Ovary (tissue), 9 donors: ENCODE measurements around the gene PFN2. TPM values are rescaled to one million over a fixed set of nuclear protein-coding genes. Genes with fewer than 3 reads are reported as not detected.

Source experiments
- DNase-seq, 5 donors: peaks; one replicate each; pipeline ENCODE4 v3.0.0-alpha.2; 2019 to 2020
- H3K27ac ChIP-seq, 2 donors: fragments of 200-600 bp; one replicate each; pipeline versions ENCODE4 v1.5.1 to v1.8.0; 2019 to 2022
- H3K27me3 ChIP-seq: fragments of 200-600 bp; one replicate; pipeline ENCODE4 v1.8.0; 2022
- H3K36me3 ChIP-seq: fragments of 200-600 bp; sonication (generic); one replicate; pipeline ENCODE4 v1.5.1; 2019
- H3K4me1 ChIP-seq: one replicate; pipeline ENCODE4 v1.8.1; 2013; ENCODE audit warnings: mild to moderate bottlenecking, moderate library complexity; ENCODE audit not compliant: insufficient read depth
- H3K4me3 ChIP-seq: fragments of 200-600 bp; sonication (generic); one replicate; pipeline ENCODE4 v1.5.1; 2017
- H3K9me3 ChIP-seq, 2 donors: fragments of 200-600 bp in 1 of 2; sonication (generic) in 1 of 2; one replicate each; pipeline versions ENCODE4 v1.5.1 to v1.8.1; 2013 to 2019; ENCODE audit warnings: mild to moderate bottlenecking in 1 of 2, moderate library complexity in 1 of 2
- EP300 ChIP-seq: sonication (generic); formaldehyde crosslinking; IDR thresholded peaks from one replicate; pipeline ENCODE4 v1.6.1; 2017; ENCODE audit warnings: antibody characterized with exemption
- POLR2A ChIP-seq: fragments of 450-650 bp; IDR thresholded peaks from one replicate; pipeline ENCODE4 v1.6.1; 2017; ENCODE audit warnings: antibody characterized with exemption, mild to moderate bottlenecking, moderate library complexity
- WGBS, 3 donors: extraction: QIAGEN DNeasy Blood & Tissue Kit in 1 of 3; methylation state at CpG; one replicate each; pipeline versions ENCODE4 v1.1.5 to v1.1.7; 2013 to 2017; 5-methylcytosine and 5-hydroxymethylcytosine counted together
- intact Hi-C, 4 donors: fragments of 100-400 bp; cut with DNase I; formaldehyde crosslinking; loops; one replicate each; pipeline versions ENCODE4 v1.11.0 to v1.15.1; 2022 to 2023
- polyA plus RNA-seq, 2 donors: library from polyadenylated mRNA; stranded (reverse); fragments of 200-250 nt in 1 of 2; fragments of 350-450 nt in 1 of 2; fragmentation: Illumina TruSeq in 1 of 2; extraction: RNeasy Lipid Tissue Mini Kit (QIAGEN cat#74804) in 1 of 2; gene quantifications; one replicate each; pipeline ENCODE4 v1.2.3, GENCODE V29; 2013 to 2014
- total RNA-seq, 7 donors: library from RNA; depleted of rRNA in 2 of 7; stranded (reverse); fragments of >200 nt in 2 of 7; fragmentation: NEBNext Ultra II Directional in 3 of 7; extraction: Animal tissue kit (Norgen Biotek cat#: 25700) in 3 of 7; gene quantifications; one replicate each; pipeline versions ENCODE4 v1.1.0 to v1.2.4, GENCODE V29; 2016 to 2023
- TF ChIP-seq, protein P1 (sequence below), 3 donors: fragments of 450-650 bp in 2 of 3; fragments of 200-600 bp in 1 of 3; IDR thresholded peaks; one replicate each; pipeline versions ENCODE4 v1.5.1 to v1.8.0; 2016 to 2022; ENCODE audit warnings: antibody characterized with exemption in 3 of 3, mild to moderate bottlenecking in 1 of 3
- donor health status: DM: no; HTN: no; CAD: no; lungs with moderate emphysema.
- donor health status: DM: no; HTN: no; CAD: no.
- donor health status: Bipolar disorder and iron deficiency.
- donor health status: DM: yes; HTN: yes; CAD: no.
- donor health status: DM: no; HTN: no; CAD: no.
- donor health status: DM: yes; HTN: yes; CAD: no.

The PFN2 gene
- total and polyA plus RNA-seq, 9 donors, result 48.3 to 175 (median 88.9) TPM

DNA sequence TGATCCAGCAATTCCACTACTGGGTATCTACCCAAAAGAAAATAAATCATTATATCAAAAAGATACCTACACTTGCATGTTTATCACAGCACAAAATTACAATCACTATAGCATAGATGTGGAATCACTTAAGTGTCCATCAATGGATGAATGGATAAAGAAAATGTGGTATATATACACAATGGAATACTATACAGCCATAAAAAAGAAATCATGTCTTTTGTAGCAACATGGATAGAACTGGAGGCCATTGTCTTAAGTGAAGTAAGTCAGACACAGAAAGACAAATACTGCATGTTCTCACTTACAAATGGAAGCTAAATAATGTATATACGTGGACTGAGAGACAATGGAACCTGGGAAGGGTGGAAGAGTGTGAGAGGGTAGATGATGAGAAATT, 28.3 kb upstream of the PFN2 start:
- H3K9me3 ChIP-seq, result no peaks in the 10 kb centered on the region
- no peak for DNase-seq
- no peak overlapping the region for H3K4me3 ChIP-seq
- TF ChIP-seq POLR2A (no peak), EP300 (no peak)
- TF ChIP-seq, protein P1, sequence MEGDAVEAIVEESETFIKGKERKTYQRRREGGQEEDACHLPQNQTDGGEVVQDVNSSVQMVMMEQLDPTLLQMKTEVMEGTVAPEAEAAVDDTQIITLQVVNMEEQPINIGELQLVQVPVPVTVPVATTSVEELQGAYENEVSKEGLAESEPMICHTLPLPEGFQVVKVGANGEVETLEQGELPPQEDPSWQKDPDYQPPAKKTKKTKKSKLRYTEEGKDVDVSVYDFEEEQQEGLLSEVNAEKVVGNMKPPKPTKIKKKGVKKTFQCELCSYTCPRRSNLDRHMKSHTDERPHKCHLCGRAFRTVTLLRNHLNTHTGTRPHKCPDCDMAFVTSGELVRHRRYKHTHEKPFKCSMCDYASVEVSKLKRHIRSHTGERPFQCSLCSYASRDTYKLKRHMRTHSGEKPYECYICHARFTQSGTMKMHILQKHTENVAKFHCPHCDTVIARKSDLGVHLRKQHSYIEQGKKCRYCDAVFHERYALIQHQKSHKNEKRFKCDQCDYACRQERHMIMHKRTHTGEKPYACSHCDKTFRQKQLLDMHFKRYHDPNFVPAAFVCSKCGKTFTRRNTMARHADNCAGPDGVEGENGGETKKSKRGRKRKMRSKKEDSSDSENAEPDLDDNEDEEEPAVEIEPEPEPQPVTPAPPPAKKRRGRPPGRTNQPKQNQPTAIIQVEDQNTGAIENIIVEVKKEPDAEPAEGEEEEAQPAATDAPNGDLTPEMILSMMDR (IDR thresholded peaks at IDR 0.05), result no peak
- H3K36me3 ChIP-seq, result no peaks in the 10 kb centered on the region
- 95 to 100% (median 96%) methylated on average over 1 of the region's 1 CpG for WGBS, 3 donors
- H3K27me3 ChIP-seq, result no peaks in the 10 kb centered on the region
- no peaks in the 10 kb centered on the region for H3K4me1 ChIP-seq
- no peak overlapping the region for H3K27ac ChIP-seq
- intact Hi-C loops, result no loop called here

DNA sequence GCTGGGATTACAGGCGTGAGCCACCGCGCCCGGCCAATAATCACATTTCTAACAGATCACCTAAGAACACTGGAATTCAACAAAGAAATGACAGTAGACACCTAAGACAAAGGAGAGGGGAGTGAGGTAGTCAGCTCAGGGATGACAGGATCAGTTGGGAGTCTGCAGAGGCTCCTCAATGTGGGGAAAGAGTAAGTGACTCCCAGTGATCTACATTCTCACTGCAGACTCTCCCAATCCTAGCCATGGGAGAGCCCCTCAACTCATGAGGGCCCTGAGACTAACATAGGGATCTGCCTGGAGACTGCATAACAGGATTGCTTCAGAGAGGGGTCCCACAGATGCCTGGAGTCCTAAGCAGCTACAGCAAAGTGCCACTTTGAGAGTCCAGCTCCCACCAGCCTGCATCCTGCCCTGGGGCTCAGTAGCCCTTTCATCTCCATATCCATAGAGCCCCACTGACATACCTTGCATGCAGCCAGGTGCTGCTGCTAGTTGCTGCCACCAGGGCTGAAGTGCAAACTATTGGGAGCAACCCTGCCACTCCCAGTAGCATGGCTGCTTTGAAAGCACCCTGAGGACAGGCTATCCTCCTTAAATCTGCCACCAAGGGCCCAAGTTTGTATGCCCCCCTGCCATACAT, 21.8 kb upstream of the PFN2 start:
- DNase-seq, result no peak
- 95 to 99% (median 98%) methylated on average over 4 of the region's 4 CpGs for WGBS, 3 donors
- Histone ChIP-seq H3K36me3 (no peaks in the 10 kb centered on the region), H3K27me3 (no peaks in the 10 kb centered on the region), H3K4me1 (no peaks in the 10 kb centered on the region), H3K4me3 (no peak overlapping the region), H3K9me3 (no peaks in the 10 kb centered on the region), H3K27ac (no peak overlapping the region)
- intact Hi-C loops, result no loop called here
- TF ChIP-seq, protein P1 (IDR thresholded peaks at IDR 0.05), result no peak
- no peak for TF ChIP-seq EP300
- TF ChIP-seq POLR2A, result no peak

DNA sequence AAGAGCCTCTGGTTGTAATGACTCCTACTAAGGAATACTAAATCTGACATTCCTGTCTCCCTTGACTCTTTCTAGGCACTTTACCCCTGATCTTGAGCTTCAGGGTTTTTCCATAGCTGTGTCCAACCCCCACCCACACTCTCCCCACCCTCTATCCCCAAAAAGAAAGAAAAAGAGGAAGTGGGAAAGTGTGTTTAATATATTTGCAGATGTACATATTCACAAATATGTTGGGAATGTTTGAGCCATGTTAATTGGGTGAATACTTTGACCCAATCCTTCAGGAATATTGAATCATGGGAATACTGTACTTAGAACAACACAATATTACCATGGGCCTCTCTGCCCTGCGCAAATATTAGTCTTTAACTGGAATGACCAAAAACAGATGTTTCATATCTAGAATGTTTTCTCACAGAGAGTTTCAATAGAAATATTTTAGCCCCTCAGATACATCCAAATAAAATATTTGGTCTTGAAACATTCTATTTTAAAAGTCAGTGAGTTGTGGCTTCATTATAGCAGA, 19.8 kb upstream of the PFN2 start:
- TF ChIP-seq, protein P1 (IDR thresholded peaks at IDR 0.05), result no peak
- TF ChIP-seq EP300 (no peak), POLR2A (no peak)
- 8 to 29% (median 13%) methylated on average over 1 of the region's 1 CpG for WGBS, 3 donors
- intact Hi-C loops, result no loop called here
- Histone ChIP-seq H3K4me3 (no peak overlapping the region), H3K36me3 (no peaks in the 10 kb centered on the region), H3K4me1 (no peaks in the 10 kb centered on the region), H3K27ac (no peak overlapping the region), H3K9me3 (no peaks in the 10 kb centered on the region), H3K27me3 (no peaks in the 10 kb centered on the region)
- DNase-seq, result no peak

DNA sequence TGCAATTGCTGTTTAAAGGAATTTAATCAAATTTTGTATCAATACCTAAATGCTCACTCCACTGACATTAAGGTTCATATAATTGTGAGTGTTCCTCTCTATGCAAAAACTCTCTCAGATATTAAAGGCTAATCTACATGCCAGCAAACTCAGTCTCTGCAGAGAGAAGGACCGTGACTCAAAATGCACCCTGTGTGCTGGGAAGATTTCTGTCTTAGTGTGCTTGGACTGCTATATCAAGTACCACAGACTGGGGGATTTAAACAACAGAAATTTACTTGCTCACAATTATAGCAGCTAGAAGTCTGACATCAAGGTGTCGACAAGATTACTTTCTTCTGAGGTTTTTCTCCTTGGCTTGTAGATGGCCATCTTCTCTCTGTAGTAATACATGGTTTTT, 18.6 kb upstream of the PFN2 start:
- no peak for DNase-seq
- H3K27ac ChIP-seq, result no peak overlapping the region
- no peak overlapping the region for H3K4me3 ChIP-seq
- TF ChIP-seq, protein P1 (IDR thresholded peaks at IDR 0.05), result no peak
- TF ChIP-seq POLR2A (no peak), EP300 (no peak)
- no peaks in the 10 kb centered on the region for H3K4me1 ChIP-seq
- WGBS, 3 donors, result 54 to 65% (median 61%) methylated on average over 2 of the region's 2 CpGs
- no peaks in the 10 kb centered on the region for H3K27me3 ChIP-seq
- H3K36me3 ChIP-seq, result no peaks in the 10 kb centered on the region
- intact Hi-C loops, result no loop called here
- no peaks in the 10 kb centered on the region for H3K9me3 ChIP-seq
